ENCODE measurements around the gene TMEM63C.

Gene TMEM63C

GRCh38 chr14:77253333-77254190 lies 72.0 kb downstream of the TMEM63C start:
- no peak for DNase-seq (ENCODE audit: low spot score)

DNA sequence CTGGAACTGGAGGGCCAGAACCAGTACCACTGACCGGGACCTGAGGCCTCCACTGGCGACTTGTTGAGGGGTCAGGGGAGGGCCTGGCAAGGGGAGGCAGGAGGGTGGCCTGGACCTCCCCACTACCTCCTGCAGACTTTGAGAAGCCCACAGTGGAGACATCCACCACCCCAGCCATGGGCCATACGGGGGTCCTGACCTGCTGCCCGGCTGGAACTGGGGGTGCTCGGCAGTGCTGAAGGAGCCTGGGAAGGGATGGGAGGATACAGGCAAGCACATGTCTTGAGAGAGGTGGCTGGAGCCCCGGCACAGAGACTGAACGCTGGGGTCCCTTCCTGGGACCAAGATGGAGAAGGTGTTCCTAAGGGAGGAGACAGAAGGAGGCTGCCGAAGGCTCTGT lies 75.1 kb downstream of the TMEM63C start:
- no peak for DNase-seq (ENCODE audit: low spot score)

DNA sequence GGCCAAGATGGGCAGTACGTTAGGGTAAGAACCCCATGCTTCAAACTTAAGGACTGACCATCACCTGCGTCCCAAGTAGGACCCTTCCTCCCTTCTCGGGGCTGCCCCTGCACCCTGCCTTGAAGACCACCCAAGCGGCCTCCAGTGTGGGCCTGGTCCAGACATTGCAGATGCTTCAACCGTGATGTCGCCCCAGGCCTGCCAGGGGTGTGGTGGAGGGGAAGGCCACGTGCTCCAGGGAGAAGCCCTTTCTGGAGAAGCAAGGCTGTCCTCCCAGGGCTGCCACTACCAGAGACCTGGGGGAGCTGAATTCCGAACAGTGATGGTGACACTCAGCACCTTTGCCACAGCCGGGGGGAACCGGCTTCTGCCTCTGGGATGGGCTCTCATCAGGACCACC lies 76.1 kb downstream of the TMEM63C start:
- no peak for DNase-seq (ENCODE audit: low spot score)

- DNase-seq (ENCODE audit: low spot score), result no peak
Measured at GRCh38 chr14:77258566-77258965, 77.0 kb downstream of the TMEM63C start.

- DNase-seq (ENCODE audit: low spot score), result no peak
Measured at GRCh38 chr14:77259025-77259715, 77.6 kb downstream of the TMEM63C start.

DNA sequence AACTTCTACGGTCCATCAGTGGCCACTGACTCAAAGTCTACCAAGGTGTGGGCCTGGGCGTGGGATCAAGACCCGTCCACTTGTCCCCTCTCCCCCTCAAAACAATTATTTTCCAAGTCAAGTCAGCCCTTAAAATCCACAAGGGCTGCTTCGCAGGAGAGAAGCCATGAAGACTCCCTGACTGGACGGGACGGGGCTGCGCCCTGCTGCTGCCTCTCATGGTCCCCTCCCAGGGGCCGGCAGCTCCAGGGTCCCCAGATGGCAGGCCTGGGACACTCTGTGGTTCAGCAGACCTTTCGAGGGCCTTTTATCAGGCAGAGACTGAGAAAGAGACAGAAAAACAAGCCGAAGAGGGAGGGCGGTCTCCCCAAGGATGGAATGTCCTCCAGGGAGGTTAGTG lies 78.6 kb downstream of the TMEM63C start:
- DNase-seq (ENCODE audit: low spot score), result no peak

- DNase-seq (ENCODE audit: low spot score), result no peak
Measured at GRCh38 chr14:77260631-77261030, 79.0 kb downstream of the TMEM63C start.

GRCh38 chr14:77264466-77265186 lies 83.0 kb downstream of the TMEM63C start:
- no peak for DNase-seq (ENCODE audit: low spot score)

GRCh38 chr14:77265187-77265515 lies 83.6 kb downstream of the TMEM63C start:
- no peak for DNase-seq (ENCODE audit: low spot score)

GRCh38 chr14:77265561-77266335 lies 84.2 kb downstream of the TMEM63C start:
- DNase-seq (ENCODE audit: low spot score), result no peak

- DNase-seq (ENCODE audit: low spot score), result no peak
Measured at GRCh38 chr14:77266336-77266735, 84.7 kb downstream of the TMEM63C start.

- DNase-seq (ENCODE audit: low spot score), result no peak
Measured at GRCh38 chr14:77267937-77268699, 86.5 kb downstream of the TMEM63C start.

DNA sequence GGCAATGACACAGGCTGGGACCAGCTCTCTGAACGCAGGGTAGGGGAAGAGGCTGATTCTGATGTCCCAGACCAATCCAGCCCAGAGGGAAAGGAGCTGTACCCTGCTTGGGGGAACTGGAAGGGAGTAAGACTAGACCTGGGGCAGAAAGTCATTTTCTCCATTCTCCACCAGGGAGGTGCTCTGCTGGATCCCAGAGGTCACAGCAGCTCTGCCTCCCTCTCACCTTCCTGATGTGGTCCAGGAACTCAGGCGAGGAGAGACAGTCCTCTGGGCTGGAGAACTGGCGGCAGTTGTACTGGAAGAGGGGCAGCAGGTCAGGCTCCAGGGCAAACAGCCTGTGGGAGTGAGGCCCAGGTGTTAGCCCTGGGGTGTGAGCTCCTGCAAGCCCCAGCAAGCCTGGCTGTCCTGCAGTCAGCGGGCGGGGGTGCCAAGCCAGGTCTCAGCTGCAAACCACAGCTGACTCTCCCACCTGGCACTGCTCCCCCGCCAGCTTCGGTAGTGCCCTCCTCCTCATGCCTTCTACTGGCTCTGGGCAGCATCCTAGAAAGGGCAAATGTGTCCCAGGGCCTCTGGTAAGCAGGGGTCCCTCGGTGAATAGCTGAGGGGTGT lies 87.5 kb downstream of the TMEM63C start:
- DNase-seq (ENCODE audit: low spot score), result no peak

DNA sequence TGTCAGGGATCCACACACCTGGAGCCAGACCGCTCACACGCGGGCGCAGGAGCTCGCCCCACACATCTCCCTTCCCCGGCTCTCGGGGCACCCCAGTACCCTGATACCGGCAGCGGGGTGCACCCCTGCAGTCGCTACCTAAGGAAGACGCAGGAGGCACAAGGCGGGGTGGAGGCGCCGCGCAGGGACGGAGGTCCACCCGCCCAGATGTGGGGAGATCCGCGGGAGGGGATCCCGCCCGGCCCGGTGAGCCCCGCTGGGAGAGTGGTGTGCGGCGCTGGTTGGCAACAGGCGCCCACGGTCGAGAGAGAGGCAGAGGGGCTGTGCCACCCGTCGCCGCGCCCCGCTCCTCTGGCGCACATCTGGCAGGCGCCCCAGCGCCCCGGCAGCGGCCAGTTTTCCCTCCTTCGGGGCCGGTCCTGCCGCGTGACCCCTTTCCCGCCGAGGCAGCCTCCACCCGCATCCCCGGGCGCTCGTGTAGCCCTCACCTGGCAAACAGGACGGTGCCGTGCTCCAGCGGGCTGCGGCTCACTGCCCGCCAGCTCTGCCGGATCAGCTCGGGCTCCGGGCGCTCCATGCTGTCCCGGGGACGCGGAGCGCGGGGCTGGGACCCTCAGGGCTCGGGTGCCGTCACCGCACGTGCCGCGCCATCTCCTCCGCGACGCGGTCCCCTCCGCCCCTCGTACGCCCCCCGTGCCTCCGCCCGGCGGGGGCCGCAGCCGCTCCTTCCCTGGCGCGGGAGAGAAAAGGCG lies 88.9 kb downstream of the TMEM63C start:
- no peak for DNase-seq (ENCODE audit: low spot score)

DNA sequence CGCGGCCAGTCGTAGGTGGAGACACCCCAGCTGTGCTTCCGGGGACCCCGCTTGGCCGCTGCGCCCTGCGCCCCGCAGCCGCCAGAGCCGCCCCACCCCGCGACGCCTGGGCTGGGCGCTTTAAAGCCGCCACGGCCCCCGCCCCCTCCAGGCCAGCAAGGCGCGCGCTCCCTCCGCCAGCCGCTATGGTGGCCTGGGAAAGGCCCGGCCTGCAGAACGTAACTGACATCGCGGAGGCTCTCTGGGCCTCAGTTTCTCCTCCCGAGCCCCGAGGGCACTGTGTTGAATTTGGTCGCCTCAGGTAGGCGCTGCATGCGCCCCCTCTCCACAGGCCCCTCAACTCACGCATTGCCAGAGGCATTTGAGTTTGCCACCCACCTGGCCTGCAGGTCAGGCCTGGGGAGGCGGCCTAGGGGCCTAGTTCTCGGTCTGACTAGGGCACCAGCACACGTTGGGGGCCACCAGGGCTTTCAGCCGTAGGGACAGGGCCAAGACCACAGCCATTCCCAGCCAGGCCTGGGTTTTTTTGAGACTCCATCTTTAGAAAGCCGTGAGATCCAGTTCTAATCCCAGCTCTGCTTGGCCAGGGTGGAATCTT lies 89.6 kb downstream of the TMEM63C start, which contains the start of gene NGB:
NGB (minus strand) TSS at position 94 of the 598 bp plus-strand sequence. CDS start 269 bp downstream, outside the sequence.
- no peak for DNase-seq (ENCODE audit: low spot score)

- DNase-seq (ENCODE audit: low spot score), result no peak
Measured at GRCh38 chr14:77272261-77272660, 90.7 kb downstream of the TMEM63C start.

GRCh38 chr14:77273796-77274195 lies 92.2 kb downstream of the TMEM63C start:
- no peak for DNase-seq (ENCODE audit: low spot score)

DNA sequence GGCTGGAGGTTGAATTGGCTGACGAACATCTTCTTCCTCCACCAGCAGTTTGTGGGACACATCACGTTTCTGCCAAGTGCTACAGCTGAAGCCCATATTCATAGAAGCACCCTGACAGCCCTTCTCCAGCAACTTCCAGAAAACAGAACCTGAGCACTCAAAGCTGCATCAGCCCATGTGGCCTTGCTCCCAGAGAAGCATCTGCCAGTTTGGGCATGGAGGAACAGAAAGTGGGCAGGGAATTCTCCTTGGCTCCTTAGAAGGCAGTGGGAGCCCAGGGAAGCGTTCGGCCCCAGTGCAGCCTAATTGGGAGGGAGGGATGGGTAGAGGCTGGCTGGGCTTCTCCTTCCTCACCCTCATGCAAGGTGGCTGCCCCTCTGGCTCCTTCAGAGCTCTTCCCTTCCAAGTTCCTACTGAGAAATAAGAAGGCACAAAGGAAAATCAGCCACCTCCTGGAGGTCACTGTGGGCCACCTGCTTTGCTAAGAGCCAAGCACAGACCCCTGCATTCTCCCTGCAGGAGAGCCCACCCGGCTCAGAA lies 93.5 kb downstream of the TMEM63C start:
- no peak for DNase-seq (ENCODE audit: low spot score)

DNA sequence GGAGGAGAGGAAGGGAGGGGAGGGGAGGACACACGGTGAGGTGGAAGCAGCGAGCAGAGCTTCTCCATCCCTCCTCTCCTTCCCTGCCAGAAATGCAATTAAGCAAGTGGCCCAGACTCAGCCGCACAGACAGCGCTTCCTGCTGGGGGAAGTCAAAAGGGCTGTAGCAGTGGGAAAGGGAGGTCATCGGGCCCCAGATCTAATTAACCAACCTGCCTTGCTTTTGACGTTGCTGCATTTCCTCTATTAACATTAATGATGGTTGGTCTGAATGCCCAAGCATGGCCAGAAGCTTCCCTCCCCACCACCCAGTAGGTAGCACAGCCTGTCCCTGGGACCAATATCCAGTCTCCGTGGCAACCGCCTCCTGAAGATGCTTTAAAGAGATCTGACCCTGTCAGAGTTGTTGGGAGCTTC lies 94.0 kb downstream of the TMEM63C start:
- DNase-seq (ENCODE audit: low spot score), result no peak

All from LoVo (cell line).